NCI-H1105 treated with DMSO at 0.1 percent for 48 hours (cell line): ENCODE results near the gene WDR90.
A peak's percentile ranks its signal among the peaks of the same experiment; 100 is the strongest.

Experiments used
- DNase-seq: peaks from one replicate; lab custom pipeline; 2025; lab: John Stamatoyannopoulos, UW

Gene WDR90

DNA sequence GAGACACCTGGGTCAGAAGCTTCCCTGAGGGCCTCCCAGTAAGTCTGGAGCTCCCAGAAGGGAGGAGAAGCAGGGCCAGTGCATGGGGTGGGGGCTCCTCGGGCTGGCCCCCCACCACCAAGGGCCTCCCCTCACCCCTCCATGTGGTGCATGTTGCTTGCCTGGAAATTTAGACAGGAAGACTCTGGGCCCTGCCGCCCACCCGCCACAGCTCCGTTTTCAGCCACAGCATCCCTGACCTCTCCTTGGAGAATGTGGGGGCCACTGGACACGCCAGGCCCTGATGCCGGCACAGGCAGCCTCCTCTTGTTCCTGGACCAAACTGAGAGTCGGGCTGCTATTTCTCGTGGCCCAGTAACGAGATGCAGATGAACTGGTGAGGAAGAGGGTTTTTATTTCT is 10.3 kb upstream of the WDR90 start:
- no peak for DNase-seq

DNA sequence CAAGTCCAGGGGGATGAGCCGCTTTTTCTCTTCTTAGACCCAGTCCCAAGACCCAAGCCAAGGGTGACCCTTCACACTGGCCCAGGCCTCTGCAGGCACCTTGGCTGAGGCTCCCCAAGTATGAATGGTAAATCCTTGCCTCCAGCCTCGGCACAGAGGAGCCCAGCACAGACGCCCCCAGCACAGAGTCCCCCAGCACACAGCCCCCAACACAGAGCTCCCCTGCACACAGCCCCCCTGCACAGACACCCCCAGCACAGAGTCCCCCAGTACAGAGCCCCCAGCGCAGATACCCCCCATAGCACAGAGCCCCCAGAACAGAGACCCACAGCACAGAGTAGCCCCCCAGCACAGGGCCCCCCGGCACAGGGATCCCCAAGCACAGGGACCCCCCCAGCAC is 8.6 kb upstream of the WDR90 start:
- no peak for DNase-seq

DNA sequence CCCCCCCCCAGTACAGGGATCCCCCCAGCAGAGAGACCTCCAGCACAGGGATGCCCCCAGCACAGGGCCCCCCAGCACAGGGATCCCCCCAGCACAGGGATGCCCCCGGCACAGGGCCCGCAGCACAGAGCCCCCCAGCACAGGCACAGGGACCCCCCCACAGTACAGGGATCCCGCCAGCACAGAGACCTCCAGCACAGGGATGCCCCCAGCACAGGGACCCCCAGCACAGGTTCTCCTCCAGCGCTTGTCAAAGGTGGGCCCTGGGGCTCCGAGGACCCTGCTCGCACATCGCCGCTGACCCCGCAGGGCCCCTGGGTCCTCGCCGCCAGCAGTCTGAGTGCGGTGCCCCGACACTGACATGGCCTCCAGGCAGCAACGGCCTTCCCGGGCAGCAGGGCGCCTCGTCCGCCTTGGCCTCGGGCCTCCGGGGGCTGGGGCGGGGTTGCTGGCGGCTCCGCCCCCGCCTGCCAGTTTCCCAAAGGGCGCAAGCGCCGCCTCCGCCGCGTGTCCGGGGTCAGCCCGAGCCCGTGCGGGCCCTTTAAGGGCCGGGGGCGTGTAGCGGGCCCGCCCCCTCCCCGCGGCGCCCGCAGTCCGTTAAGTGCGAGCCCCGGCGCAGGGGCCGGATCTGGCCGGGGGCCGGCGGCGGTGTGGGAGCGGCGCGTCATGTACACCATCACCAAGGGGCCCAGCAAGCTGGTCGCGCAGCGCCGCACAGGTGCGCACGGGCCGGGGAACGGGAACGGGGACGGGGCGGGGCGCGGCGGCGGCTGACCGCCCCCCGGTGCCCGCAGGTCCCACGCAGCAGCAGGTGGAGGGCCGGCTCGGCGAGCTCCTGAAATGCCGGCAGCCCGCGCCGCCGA is 7.6 kb upstream of the WDR90 start, which contains the start of gene MCRIP2:
MCRIP2 (plus strand) TSS at position 503 of the 863 bp plus-strand sequence; CDS start at position 667, 164 bp downstream.
- DNase-seq, result peak; percentile 16

DNA sequence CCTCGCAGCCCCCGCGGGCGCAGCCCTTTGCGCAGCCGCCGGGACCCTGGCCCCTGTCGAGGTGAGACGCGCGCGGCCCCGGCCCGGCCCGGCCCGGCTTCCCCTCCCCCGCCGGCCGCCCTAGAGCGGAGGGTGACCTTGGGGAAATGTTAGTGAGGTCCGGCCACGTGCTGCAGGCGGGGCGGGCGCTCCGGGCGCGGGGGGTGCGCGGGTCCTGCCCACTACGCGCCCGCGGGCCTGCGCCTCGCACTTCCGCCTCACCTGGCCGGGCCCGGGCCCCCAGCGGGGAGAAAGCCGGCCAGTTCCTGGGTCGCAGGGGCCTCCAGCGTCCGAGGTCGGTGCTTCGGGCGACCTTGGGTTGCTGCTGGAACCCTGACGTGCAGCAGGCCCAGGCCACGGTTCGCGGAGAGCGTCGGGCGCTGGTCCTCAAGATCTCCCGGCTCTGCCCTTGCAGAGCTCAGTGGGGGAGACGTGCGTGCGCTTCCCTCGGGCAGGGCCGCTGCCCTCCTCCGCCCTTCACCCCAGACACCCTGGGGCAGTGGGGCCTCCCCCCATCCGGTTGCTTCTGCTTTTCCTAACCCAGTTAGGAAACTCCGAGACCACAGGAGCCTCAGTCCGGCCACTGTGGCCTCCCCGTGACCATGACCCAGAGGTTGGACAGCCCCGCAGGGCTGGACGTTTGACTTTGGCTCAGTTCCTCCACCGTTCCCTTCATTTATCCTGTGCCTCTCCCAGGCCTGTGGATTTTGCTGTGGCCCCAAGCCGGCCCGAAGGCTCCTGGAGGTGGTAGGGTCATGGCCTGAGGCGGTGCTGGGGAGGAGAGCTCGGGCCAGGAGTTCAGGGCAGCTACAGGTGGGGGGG is 6.7 kb upstream of the WDR90 start:
- no peak for DNase-seq

DNA sequence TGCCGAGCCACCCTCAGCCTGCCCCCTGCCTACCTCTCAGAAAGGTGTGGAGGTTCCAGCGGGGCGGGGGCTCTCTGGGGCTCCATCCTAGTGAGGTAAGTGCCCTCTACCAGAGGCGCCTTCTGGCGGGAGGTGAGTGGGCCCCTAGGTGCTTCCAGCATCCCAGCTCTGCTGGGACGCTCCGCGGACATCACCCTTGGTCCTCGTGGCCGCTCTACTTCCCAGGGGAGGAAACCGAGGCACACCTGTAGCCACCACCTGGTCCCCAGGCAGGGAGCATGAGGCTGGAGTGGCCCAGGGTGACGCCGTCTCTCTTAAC is 6.2 kb upstream of the WDR90 start:
- no peak for DNase-seq

DNA sequence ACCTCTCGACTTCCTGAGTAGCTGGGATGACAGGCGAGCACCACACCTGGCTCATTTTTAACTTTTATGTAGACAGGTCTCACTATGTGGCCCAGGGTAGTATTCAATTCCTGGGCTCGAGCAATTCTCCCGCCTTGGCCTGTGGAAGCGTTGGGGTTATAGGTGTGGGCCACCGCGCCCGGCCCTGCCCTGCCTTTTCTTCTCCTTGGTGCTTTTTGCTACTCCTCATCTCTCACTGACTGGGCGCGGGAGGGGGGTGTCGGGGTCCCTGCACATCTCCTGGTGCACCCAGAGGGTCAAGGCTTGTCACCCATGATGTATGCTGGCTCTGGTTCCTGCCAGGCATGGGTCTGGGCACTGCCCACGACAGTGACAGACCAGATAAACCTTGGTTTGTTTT is 4.6 kb upstream of the WDR90 start:
- no peak for DNase-seq

DNA sequence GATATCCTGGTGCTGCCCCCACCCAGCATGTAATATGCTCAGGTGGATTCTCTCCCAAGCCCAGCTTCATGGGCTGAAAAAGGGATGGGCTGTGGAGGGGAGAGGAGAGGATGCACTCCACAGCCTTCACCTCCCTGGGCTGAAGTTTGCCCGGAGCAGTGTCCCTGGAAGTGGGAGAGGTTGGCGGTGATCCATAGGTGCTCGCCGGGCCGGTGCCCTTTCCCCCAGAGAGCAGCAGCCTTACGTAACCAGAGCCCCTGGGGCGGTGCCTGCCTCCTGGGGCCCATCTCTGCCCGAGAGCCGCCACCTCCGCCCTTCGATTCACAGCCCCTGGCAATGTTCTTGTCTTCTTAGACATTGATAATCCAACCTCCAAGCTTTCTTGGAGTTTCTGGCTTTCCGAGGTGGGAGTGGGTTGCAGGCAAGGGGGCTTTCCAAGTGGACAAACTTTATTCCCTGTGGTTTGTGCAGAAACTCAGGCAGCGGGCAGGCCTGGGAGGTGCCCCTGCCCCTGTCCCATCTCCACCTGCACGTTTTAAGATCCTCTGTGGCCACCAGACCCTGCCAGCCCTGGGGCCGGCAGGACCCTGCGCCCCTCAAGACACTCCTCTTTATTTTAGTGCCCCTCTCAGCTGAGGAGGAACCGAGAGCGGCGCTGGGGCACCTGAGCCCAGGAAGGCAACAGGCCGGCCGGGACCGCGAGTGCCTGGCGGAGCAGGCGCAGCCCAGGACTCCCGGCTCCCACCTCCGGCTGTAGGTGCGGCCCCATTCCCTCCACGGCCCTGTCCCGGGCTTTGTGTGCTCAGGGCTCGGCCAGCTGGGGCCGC is 3.1 kb upstream of the WDR90 start:
- DNase-seq, result no peak

DNA sequence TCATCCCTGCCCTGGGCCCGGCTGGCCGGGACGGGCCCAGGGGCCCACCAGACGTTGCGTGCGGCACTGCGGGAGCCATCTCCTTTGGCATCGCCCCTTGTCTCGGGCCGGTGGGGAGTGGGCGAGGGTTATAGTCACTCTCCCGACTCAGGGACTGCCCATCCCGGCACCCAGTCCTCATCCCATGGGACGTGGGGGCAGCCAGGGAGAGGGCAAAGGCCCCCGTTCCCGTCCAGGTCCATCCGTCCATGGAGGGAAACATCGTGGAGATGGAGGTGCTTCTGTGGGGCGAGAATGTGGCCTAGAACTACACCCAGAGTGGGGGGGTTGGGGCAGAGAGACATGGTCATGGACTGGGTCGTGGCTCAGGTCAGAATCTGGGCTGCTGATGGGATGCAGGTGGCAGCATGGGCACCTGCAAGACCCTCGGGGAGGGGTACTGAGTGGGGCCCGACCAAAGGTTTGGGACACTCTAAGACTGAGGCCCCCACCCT is 2.4 kb upstream of the WDR90 start:
- no peak for DNase-seq

DNA sequence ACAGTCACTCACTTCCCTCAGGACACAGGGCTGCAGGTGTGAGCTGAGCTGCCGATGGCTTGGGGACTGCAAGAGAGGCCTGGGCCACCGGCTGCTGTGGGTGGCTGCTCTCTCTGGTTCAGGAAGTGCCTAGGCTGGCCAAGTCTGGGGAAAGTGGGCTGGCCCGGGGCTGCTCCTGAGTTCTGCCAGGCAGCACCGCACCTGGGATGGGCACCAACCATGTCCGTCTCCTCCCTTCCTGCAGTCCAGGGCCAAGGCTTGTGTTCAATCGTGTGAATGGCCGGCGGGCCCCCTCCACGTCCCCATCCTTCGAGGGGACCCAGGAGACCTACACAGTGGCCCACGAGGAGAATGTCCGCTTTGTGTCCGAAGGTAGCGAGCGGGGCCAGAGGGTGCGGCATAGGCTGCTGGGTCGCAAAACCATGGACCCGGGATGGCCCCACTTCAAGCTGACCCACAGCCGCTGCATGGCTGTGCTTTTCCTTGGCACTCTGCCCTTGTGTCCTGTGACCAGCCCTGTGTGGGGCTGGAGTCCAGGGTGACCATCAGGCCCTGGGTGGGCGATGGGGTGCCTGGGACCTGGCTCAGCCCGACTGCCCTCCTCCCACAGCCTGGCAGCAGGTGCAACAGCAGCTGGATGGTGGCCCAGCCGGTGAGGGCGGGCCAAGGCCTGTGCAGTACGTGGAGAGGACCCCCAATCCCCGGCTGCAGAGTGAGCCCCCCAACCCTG is 1.8 kb upstream of the WDR90 start:
- DNase-seq, result no peak

DNA sequence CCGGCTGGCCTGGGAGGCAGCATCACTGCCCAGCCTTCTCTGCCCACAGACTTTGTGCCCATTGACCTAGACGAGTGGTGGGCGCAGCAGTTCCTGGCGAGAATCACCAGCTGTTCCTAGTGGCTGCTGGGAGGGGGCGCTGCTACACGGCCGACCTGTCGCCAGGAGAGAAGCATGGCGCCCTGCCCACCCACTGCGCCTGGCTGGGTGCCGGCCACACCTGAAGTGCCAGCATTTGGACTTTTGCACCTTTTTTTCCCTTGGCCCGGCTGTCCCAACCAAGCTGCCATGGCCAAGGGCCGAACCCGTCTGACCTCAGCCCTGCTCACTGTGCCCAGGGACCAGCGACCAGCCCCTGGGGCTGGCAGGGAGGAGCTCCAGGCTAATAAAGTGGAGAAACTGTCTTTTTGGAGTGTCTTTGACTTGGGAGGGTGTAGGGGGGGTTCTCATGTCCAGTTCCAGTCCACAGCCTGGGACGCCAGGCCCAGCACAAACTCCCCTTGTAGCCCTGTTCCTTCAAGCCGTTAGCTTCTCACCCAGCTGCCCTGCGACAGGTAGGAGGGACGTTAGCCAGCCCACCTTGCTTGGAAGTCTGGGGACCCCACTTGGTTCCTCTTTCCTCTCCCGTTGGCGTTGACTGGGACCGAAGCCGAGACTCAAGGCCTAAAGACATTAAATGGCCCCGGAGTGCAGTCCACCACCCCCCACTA is 939 bp upstream of the WDR90 start:
- DNase-seq, result peak; percentile 12

DNA sequence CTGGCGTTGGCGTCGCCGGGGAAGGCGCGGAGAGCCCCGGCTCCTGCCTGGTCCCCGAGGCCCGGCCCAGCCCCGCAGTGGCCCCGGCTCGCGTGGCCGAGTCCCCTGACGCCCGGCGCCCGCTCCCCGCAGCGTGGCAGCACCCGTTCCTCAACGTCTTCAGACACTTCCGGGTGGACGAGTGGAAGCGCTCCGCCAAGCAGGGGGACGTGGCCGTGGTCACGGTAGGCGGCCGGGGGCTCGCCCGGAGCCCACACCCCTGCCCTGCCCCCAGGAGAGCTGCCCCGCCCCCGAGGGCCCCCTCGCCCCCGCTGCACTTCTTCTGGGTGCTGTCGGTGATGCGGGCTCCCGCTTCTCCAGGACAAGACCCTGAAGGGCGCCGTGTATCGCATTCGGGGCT is 466 bp downstream of the WDR90 start:
- DNase-seq, result no peak

DNA sequence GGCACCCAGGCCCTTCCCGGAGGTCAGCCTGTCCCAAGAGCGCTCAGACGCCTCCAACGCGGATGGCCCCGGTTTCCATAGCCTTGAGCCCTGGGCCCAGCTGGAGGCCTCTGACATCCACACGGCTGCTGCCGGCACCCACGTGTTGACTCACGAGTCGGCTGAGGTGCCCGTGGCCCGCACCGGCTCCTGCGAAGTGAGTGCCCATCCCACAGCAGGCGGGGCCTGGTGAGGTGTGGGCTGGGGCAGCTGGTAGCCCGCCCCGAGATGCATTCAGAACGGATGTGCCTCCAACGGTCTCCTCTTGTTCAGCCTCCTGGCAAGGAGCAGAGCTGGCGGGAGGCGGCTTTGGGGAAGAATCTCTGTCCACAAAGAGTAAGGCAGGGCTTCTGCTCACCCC is 2.7 kb downstream of the WDR90 start:
- no peak for DNase-seq

DNA sequence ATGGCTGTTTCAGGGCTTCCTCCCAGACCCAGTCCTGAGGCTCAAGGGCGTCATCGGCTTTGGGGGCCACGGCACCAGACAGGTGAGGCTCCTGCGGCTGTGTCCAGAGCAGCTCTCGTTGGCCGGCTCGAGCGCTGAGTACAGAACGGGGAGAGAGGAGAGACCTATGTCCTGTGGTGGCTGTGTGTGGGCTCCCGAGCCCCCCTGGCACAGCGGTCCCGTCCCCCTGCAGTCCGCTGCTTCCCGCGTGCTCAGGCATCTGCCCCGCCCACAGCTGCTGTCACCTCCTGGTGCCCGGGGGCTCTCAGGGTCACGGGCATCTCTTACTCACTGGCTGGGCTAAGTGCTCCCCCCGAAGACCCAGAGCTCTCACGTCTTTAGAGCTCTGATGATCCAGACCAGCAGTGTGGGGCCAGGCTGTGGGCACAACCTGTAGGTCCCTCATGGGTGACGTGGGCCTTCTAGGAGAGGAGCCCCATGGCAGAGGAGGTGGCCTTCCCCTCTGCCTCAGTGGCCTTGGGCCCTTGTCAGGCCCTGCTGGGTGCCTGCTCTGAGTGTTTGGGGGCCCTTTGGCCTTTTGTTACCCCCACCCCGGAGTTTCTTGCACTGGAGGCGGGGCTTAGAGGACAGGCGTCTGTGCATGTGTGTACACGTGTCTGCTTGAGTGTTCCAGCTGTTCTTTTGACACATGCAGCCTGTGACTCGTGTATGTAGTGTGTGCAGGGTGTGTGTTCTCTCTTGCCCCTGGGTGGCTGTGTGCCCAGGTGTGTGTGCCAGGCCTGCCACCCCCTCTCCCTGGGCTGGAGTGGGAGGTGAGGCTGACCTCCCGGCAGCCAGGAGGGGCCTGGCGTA is 3.5 kb downstream of the WDR90 start:
- no peak for DNase-seq

DNA sequence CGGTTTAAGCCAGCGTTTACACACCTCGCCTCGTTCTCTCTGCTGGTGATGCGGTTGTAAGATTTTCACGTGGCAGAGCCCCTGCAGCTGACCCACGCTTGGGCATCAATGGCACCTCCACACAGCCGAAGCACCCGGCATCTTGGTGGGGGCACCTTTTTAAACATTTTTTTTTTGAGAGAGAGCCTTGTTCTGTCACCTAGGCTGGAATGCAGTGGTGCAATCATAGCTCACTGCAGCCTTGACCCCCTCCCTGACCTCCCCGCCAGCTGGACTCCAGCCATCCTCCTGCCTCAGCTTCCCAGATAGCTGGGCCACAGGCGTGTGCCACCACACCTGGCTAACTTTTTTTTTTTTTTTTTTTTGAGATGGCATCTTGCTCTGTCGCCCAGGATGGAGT is 4.9 kb downstream of the WDR90 start:
- no peak for DNase-seq

DNA sequence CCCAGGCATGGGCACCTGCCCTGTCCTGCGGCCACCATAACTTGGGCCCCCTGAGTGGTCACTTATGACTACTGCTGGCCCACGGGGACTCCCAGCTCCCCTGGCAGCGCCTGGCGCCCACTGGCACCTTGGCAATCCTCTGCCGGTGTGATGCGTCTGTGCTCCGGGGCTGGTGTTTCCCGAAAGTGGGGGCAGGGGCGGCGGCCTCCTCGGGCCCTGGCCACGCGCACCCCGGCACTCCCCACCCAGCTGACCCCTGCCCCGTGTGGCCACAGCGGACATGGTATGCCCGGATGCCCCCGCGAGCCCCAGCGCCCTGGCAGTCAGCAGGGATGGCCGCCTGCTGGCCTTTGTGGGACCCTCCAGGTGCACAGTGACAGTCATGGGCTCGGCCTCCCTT is 8.3 kb downstream of the WDR90 start:
- no peak for DNase-seq

DNA sequence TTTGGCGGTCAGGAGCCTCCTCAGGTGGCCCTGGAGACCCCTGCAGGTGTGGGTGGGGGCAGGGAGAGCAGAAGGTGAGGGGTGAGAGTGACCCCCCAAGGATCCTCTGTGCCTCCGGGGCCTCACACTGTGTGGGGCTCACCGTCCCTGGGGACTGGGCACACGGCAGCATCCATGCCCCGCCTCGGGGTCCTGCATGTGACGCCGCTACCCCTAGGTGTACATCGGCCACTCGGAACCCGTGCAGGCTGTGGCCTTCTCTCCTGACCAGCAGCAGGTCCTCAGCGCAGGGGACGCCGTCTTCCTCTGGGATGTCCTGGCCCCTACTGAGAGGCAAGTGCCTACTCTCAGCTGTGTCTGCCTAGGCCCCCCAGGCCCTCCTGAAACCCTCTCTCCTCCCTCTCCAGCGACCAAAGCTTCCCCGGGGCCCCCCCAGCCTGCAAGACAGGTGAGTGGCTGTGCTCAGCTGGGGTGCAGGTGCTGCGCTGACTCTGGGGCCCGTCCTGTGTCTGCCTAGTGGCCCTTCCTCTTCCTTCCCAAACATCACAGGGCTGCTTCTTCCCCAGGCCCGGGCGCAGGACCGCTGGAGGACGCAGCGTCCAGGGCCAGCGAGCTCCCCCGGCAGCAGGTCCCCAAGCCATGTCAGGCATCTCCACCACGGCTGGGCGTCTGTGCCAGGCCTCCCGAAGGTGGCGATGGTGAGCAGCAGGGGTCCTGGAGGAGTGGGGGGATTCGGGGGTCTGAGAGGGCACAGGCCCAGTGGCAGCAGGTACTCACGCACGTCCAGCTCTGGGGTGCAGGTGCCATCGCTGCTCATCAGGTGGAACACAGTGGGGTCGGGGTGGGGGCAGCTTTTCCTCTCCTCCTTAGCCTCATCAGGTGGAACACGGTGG is 9.8 kb downstream of the WDR90 start:
- DNase-seq, result no peak

DNA sequence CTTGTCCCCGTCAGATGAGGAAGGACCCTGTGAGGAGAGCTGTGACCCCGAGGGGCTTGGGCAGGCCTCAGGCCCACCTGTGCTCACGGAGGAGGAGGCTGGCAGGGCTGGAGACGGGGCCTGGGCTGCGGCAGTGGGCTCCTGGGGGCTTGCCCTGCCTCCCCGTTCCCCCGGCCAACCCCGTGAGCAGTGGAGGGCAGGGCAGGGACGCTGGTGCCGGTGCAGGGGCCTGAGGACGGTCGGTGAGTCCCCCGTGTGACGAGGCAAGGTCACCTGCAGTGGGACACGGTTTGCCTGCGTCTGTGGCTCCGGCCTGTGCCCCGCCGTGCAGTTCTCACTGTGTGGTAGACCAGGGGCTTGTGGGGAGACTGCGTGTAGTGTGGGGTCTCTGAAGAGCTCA is 10.5 kb downstream of the WDR90 start:
- no peak for DNase-seq

DNA sequence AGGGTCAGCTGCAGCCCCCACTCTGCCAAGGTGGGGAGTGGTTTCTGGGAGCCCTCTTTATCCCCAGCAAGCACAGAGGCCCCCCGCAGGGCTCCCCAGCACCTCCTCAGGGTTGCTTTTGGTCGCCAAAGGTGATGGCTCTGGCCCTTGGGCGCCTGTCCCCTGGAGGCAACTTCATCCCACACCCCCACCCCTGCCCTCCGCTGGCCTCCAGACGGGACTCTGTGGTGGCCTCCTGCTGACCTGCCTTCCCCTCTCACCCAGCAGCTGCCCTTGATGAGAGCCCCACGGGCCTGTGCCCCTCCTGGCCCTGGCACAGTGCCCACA is 10.9 kb downstream of the WDR90 start:
- no peak for DNase-seq
